Trophoblast cell (in vitro differentiated cells and primary cell): ENCODE measurements around the gene PEX7.

Experiments
- DNase-seq, 2 donors: peaks; one replicate each; pipeline ENCODE4 v3.0.0-alpha.2; 2016
- H2AFZ ChIP-seq: 2 replicates; pipeline ENCODE4 v1.6.1; 2013; ENCODE audit warnings: low read length, moderate library complexity, mild to moderate bottlenecking; ENCODE audit not compliant: insufficient read depth, poor library complexity
- H2AK5ac ChIP-seq: 2 replicates; pipeline ENCODE4 v1.6.1; 2013; ENCODE audit warnings: mild to moderate bottlenecking, low read length
- H2BK120ac ChIP-seq: 2 replicates; pipeline ENCODE4 v1.6.1; 2013; ENCODE audit warnings: low read length, mild to moderate bottlenecking, moderate library complexity; ENCODE audit not compliant: insufficient read depth, poor library complexity
- H2BK12ac ChIP-seq: 2 replicates; pipeline ENCODE4 v1.6.1; 2013; ENCODE audit warnings: mild to moderate bottlenecking, low read length, moderate library complexity
- H2BK5ac ChIP-seq: 2 replicates; pipeline ENCODE4 v1.6.1; 2013; ENCODE audit warnings: low read length, low read depth, moderate library complexity, mild to moderate bottlenecking; ENCODE audit not compliant: poor library complexity
- H3K14ac ChIP-seq: 2 replicates; pipeline ENCODE4 v1.6.1; 2013; ENCODE audit warnings: mild to moderate bottlenecking, low read length
- H3K18ac ChIP-seq: 2 replicates; pipeline ENCODE4 v1.6.1; 2013; ENCODE audit warnings: mild to moderate bottlenecking, low read length
- H3K23ac ChIP-seq: 2 replicates; pipeline ENCODE4 v1.6.1; 2013; ENCODE audit warnings: low read length
- H3K27ac ChIP-seq: 2 replicates; pipeline ENCODE4 v1.5.1; 2013; ENCODE audit warnings: low read depth, mild to moderate bottlenecking, inconsistent platforms, low read length, moderate library complexity
- H3K27me3 ChIP-seq: 2 replicates; pipeline ENCODE4 v1.6.1; 2013; ENCODE audit warnings: inconsistent platforms, mild to moderate bottlenecking, low read length, moderate library complexity; ENCODE audit not compliant: insufficient read depth
- H3K36me3 ChIP-seq, 2 experiments: 1 replicate in 1 of 2; 2 replicates in 1 of 2; pipeline ENCODE4 v1.6.1; 2013; ENCODE audit warnings: low read length in 2 of 2, mild to moderate bottlenecking in 2 of 2, moderate library complexity in 1 of 2; ENCODE audit not compliant: insufficient read depth in 2 of 2, control insufficient read depth in 1 of 2
- H3K4ac ChIP-seq: 2 replicates; pipeline ENCODE4 v1.6.1; 2013; ENCODE audit warnings: low read depth, mild to moderate bottlenecking, low read length, moderate library complexity
- H3K4me1 ChIP-seq, 2 experiments: 1 replicate in 1 of 2; 2 replicates in 1 of 2; pipeline ENCODE4 v1.6.1; 2013; ENCODE audit warnings: low read length in 2 of 2, mild to moderate bottlenecking in 2 of 2, moderate library complexity in 1 of 2; ENCODE audit not compliant: insufficient read depth in 2 of 2, control insufficient read depth in 1 of 2
- H3K4me2 ChIP-seq: 2 replicates; pipeline ENCODE4 v1.6.1; 2013; ENCODE audit warnings: inconsistent platforms, mild to moderate bottlenecking, low read length, moderate library complexity
- H3K4me3 ChIP-seq: 2 replicates; pipeline ENCODE4 v1.5.1; 2013; ENCODE audit warnings: mild to moderate bottlenecking, low read depth, low read length, inconsistent platforms
- H3K79me1 ChIP-seq: one replicate; pipeline ENCODE4 v1.6.1; 2013; ENCODE audit warnings: low read length
- H3K79me2 ChIP-seq: 2 replicates; pipeline ENCODE4 v1.6.1; 2013; ENCODE audit warnings: low read length, mild to moderate bottlenecking; ENCODE audit not compliant: control insufficient read depth, insufficient read depth, poor library complexity
- H3K9ac ChIP-seq: 2 replicates; pipeline ENCODE4 v1.6.1; 2013; ENCODE audit warnings: mild to moderate bottlenecking, low read length
- H3K9me3 ChIP-seq: 2 replicates; pipeline ENCODE4 v1.6.1; 2013; ENCODE audit warnings: low read depth, mild to moderate bottlenecking, control low read depth, inconsistent platforms, low read length; ENCODE audit not compliant: insufficient read depth
- H4K12ac ChIP-seq: 2 replicates; pipeline ENCODE4 v1.6.1; 2013; ENCODE audit warnings: low read depth, mild to moderate bottlenecking, low read length, moderate library complexity
- H4K8ac ChIP-seq: 2 replicates; pipeline ENCODE4 v1.6.1; 2013; ENCODE audit warnings: low read depth, mild to moderate bottlenecking, low read length, moderate library complexity
- H4K91ac ChIP-seq: one replicate; pipeline ENCODE4 v1.6.1; 2013; ENCODE audit warnings: low read depth, mild to moderate bottlenecking, low read length, moderate library complexity
- WGBS: extraction: QIAGEN DNeasy Blood & Tissue Kit; methylation state at CpG from one replicate; pipeline ENCODE4 v1.1.7; 2013; ENCODE audit warnings: missing lambda C conversion rate; ENCODE audit not compliant: insufficient read length, insufficient coverage; ENCODE audit errors: extremely low coverage; 5-methylcytosine and 5-hydroxymethylcytosine counted together

Gene PEX7

DNA sequence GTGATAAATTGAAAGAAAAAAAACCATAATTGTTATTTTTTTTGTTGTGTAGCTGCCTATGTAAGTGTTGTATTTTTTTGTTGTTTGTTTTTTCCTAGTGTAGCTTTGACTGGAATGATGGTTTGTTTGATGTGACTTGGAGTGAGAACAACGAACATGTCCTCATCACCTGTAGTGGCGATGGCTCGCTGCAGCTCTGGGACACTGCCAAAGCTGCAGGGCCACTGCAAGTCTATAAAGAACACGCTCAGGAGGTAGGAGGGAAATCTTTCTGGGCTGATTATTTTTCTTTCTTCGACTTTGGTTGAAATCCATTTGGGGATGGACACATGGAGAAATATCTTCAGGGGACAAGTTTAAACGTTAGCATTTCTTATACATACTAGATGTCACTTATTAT is 3.8 kb downstream of the PEX7 start:
- DNase-seq = no peak
- Histone ChIP-seq H4K12ac (no peak overlapping the region), H3K79me1 (peaks cover 6% of the 10 kb centered on the region), H3K4me1 (peaks cover 4 to 6% of the 10 kb centered on the region in 2 experiments), H3K23ac (no peak overlapping the region), H4K91ac (no peak overlapping the region), H2AK5ac (no peak overlapping the region), H3K14ac (no peak overlapping the region), H2BK12ac (no peak overlapping the region), H3K9me3 (no peaks in the 10 kb centered on the region), H3K4me3 (no peak overlapping the region), H3K27me3 (no peaks in the 10 kb centered on the region), H3K27ac (no peak overlapping the region), H2BK120ac (no peak overlapping the region), H4K8ac (no peak overlapping the region), H2BK5ac (no peak overlapping the region), H3K4me2 (no peak overlapping the region), H3K9ac (no peak overlapping the region), H3K4ac (no peak overlapping the region), H2AFZ (no peak overlapping the region), H3K79me2 (peaks cover 5% of the 10 kb centered on the region), H3K18ac (no peak overlapping the region), H3K36me3 (peaks cover 2% of the 10 kb centered on the region in 2 experiments)
- WGBS = no CpG with 5 or more reads among the region's 6 CpGs

DNA sequence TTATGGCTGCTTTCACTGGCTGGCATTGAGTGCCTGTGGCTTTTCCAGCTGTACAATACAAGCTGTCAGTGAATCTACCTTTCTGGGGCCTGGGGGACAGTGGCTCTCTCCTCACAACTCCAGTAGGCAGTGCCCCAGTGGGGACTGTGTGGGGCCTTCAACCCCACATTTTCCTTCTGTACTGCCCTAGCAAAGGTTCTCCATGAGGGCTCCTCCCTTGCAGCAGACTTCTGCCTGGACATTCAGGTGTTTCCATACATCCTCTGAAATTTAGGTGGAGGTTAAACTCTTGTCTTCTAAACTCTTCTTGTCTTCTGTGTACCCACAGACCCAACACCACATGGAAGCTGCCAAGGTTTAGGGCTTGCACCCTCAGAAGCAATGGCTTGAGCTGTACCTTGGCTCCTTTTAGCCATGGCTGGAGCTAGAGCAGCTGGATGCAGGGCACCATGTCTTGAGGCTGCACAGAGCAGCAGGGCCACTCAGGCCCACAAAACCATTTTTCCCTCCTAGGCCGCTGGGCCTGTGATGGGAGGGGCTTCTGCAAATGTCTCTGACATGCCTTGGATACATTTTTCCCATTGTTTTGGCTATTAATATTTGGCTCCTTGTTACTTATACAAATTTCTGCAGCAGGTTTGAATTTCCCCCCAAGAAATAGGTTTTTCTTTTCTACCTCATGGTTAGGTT is 9.6 kb downstream of the PEX7 start:
- Histone ChIP-seq H4K8ac (no peak overlapping the region), H3K4me1 (no peaks in the 10 kb centered on the region), H4K12ac (no peak overlapping the region), H3K27me3 (no peaks in the 10 kb centered on the region), H3K4me2 (no peak overlapping the region), H3K79me1 (no peaks in the 10 kb centered on the region), H2AFZ (no peak overlapping the region), H2BK12ac (no peak overlapping the region), H3K9me3 (peaks cover 6% of the 10 kb centered on the region), H2AK5ac (no peak overlapping the region), H3K18ac (no peak overlapping the region), H3K4me3 (no peak overlapping the region), H3K27ac (no peak overlapping the region), H3K14ac (no peak overlapping the region), H3K9ac (no peak overlapping the region), H3K79me2 (no peaks in the 10 kb centered on the region), H2BK5ac (no peak overlapping the region), H2BK120ac (no peak overlapping the region), H3K36me3 (peaks cover 7 to 8% of the 10 kb centered on the region in 2 experiments), H3K4ac (no peak overlapping the region), H4K91ac (no peak overlapping the region), H3K23ac (no peak overlapping the region)
- WGBS = no CpG with 5 or more reads among the region's 1 CpG
- no peak for DNase-seq

DNA sequence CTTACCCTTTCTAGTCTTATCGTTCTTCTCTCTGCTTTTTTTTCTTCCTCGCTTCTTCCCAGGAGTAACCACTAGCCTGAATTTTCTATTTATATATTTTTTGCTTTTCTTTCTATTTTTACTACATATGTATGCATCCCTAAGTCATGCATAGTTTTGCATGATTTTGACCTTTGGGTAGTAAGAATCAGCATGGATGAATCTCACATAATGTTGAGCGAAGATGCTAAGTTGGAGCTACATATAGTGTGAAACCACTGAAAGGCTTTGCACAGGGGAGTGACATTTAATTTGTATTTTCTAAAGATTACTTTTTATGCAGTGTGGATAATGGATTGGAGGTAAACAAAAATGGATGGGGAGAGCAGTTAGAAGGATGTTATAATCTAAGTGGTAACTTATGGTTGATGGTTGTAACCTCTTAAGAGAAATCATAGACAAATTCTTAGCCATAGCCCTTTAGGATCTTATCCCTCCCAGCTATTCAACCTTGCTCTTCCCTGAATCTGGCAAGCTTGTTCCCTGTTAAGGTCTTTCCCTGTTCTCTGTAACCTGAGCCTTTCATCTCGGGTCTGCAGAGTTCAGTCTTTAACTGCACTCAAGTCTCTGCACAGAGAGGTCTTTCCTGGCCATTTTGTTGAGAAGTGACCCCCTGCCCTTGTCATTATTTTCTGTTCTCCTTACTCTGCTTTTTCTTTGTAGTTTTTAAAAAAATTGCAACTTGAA is 18.0 kb downstream of the PEX7 start:
- H4K8ac ChIP-seq = no peak overlapping the region
- no peak overlapping the region for H2AK5ac ChIP-seq
- no peak overlapping the region for H2BK5ac ChIP-seq
- H3K27ac ChIP-seq = no peak overlapping the region
- peaks cover 0 to 2% of the 10 kb centered on the region in 2 experiments for H3K36me3 ChIP-seq
- no peaks in the 10 kb centered on the region for H3K27me3 ChIP-seq
- no peak overlapping the region for H3K4ac ChIP-seq
- no peak overlapping the region for H3K14ac ChIP-seq
- H4K91ac ChIP-seq = no peak overlapping the region
- DNase-seq = no peak
- H3K9me3 ChIP-seq = no peaks in the 10 kb centered on the region
- H2BK120ac ChIP-seq = no peak overlapping the region
- no peak overlapping the region for H3K4me3 ChIP-seq
- H3K4me2 ChIP-seq = no peak overlapping the region
- no CpG with 5 or more reads among the region's 4 CpGs for WGBS
- H2AFZ ChIP-seq = no peak overlapping the region
- H4K12ac ChIP-seq = no peak overlapping the region
- no peaks in the 10 kb centered on the region for H3K79me1 ChIP-seq
- H3K18ac ChIP-seq = no peak overlapping the region
- no peak overlapping the region for H3K23ac ChIP-seq
- no peaks in the 10 kb centered on the region for H3K4me1 ChIP-seq
- H3K79me2 ChIP-seq = no peaks in the 10 kb centered on the region
- H3K9ac ChIP-seq = no peak overlapping the region
- H2BK12ac ChIP-seq = no peak overlapping the region

DNA sequence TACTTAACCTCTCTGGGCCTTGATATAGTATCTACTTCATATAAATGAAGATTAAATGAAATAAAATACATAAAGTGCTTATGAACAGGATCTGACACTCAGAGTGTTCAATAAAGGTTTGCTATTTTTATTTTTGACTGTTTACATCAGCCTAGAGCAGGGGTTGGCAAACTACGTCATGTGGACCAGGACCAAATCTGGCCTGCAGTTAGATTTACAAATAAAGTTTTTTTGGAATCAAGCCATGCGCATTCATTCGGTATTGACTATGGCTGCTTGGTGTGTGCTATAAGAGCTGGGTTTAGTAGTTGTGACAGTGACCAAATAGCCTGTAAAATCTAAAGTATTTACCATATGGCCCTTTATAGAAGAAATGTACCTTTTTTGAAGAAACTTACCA is 20.8 kb downstream of the PEX7 start:
- H3K36me3 ChIP-seq = no peaks in the 10 kb centered on the region
- no peak overlapping the region for H3K14ac ChIP-seq
- no peak overlapping the region for H4K8ac ChIP-seq
- H2AK5ac ChIP-seq = no peak overlapping the region
- H3K4ac ChIP-seq = no peak overlapping the region
- no peaks in the 10 kb centered on the region for H3K4me1 ChIP-seq
- H3K4me3 ChIP-seq = no peak overlapping the region
- H3K9me3 ChIP-seq = no peaks in the 10 kb centered on the region
- H4K91ac ChIP-seq = no peak overlapping the region
- no peak overlapping the region for H2BK12ac ChIP-seq
- H3K27me3 ChIP-seq = no peaks in the 10 kb centered on the region
- H2AFZ ChIP-seq = no peak overlapping the region
- no peaks in the 10 kb centered on the region for H3K79me1 ChIP-seq
- no peak overlapping the region for H2BK5ac ChIP-seq
- no peaks in the 10 kb centered on the region for H3K79me2 ChIP-seq
- H3K9ac ChIP-seq = no peak overlapping the region
- H4K12ac ChIP-seq = no peak overlapping the region
- no peak for DNase-seq
- no peak overlapping the region for H3K18ac ChIP-seq
- H3K27ac ChIP-seq = no peak overlapping the region
- H3K4me2 ChIP-seq = no peak overlapping the region
- no peak overlapping the region for H2BK120ac ChIP-seq
- no peak overlapping the region for H3K23ac ChIP-seq
- WGBS = no CpG with 5 or more reads among the region's 3 CpGs
